ENCODE data around the gene ZKSCAN3.
"Not testable (repeated sequence)": the region's sequence is repeated elsewhere in the genome, so short reads cannot be mapped to it uniquely, and the experiment has no call there.

ZKSCAN3 gene

DNA sequence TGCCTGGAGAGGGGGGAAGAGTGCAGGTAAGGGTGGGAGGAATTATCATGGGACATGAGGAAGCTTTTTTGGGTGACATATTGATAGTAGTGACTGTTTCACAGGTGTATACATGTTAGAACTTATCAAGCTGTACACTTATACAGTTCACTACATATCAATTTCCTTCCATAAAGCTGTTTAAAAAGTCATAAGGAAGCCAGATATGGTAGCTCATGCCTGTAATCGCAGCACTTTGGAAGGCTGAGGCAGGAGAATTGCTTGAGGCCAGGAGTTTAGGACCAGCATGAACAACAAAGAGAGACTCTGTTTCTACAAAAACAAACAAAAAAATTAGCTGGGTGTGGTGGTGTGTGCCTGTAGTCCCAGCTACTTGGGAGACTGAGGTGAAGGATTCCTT lies 28.1 kb downstream of the ZKSCAN3 start:
- DNase-seq (ENCODE audit: low spot score): no peak

DNA sequence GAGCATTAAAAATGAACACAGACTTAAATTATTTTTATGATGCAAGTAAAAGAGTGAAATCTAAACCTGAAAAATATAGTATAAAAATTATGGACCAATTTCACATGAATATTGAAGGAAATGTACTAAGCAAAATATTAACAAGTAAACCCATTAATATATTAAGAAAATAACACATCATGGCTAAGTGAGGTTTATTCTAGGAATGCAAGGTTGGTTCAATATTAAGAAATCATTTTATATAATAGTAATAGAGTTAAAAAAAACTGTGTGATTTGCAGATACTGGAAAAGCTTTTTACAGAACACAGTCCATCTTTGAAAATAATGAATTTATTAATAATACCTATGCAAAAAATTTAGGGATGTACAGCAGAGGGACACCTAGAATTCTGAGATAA lies 28.9 kb downstream of the ZKSCAN3 start:
- no peak for DNase-seq (ENCODE audit: low spot score)

- no peak for DNase-seq (ENCODE audit: low spot score)
Observed at GRCh38 chr6:28380381-28380780, 30.6 kb downstream of the ZKSCAN3 start.

DNA sequence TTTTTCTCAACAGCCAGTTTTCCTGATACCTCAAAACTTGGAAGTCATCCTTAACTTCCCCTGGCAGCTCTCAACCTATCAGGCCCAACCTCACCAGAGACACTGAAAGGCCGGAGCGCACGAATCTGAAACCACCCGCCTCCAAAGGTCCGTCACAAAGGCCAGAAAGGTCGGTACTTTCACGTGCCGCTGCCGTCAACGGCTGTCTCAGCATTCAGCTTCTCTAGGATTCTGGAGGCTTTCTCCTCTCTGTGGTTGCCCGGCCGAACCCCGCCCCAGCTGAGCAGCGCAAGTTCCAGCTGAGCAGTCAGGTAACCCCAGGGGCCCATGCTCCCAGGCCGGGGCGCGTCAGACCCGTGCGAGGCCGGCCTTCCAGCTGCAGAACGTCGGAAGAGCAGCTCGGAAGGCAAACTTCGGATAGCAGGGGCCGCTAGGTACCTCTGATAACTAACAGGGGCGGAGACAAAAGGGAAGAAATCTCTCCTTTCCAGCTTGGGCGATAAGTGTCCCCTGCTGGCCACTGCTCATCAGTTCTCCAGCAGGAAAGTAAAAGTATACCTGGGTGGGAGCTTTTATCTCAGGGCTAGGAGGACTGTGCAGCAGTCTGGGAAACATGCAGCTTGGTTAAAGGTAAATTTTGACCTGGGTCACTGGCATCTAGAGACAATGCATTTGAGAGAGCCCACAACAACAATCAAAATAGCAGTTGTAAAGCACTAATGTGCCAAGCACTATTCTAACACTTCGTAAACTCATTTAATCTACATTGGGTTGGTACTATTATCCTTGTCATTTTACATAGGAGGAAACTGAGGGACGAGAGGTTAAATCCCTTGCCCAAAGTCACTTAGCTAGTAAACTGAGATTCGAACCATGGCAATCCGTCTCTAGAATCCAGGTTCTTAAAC lies 33.7 kb downstream of the ZKSCAN3 start:
- peak; percentile 21 for DNase-seq (ENCODE audit: low spot score)

GRCh38 chr6:28384143-28384533 lies 34.4 kb downstream of the ZKSCAN3 start:
- no peak for DNase-seq (ENCODE audit: low spot score)

GRCh38 chr6:28390688-28391087 lies 40.9 kb downstream of the ZKSCAN3 start:
- DNase-seq (ENCODE audit: low spot score): no peak

DNA sequence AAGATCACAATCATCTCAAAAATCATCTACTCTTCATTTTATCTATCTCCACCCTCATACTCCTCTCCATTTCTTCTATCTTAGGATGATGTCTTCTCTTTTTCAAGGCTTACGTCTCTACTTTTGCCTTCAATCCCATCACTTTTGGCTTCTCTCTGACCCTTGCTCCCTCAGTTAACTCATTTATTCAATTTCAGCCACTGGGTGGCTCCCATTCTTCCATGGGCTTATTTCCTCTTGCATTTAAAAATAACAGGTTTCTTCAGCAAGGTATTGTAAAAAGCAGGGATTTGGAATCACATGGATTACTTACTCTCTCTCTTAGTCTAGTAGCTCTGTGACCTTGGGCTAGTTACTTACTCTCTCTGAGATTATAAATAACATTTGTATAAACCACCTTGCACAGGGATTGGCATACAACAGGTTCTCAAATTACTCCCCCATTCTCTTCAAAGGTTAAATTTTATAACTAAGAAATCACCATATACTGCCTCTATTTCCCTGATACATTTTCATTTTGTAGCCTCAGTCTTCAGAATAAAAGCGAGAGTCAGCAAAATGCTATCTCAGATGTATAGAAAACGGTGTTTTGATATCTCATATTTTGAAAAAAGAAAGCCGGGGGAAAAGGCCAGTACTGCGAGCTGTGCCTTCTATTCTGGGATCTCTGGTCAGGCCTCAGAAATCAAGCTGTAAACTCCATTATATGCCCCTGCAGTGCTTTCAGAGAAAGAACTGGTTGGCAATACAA lies 44.3 kb downstream of the ZKSCAN3 start:
- no peak for DNase-seq (ENCODE audit: low spot score)

DNA sequence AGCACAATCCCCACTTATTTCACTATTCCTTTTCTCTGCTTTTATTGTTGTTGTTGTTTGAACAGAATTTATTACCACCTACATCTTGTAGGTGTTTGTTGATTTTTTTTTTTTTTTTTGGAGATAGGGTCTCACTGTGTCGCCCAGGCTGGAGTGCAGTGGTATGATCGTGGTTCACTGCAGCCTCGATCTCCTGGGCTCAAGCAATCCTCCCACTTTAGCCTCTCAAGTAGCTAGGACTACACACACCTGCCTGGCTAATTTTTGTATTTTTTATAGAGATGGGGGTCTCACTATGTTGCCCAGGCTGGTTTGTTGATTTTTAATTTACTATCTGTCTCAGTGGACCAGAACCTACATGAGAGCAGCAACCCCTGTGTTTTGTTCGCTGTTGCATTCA lies 46.2 kb downstream of the ZKSCAN3 start:
- no peak for DNase-seq (ENCODE audit: low spot score)

- peak; percentile 84 for DNase-seq (ENCODE audit: low spot score)
Observed at GRCh38 chr6:28399350-28400121, 49.8 kb downstream of the ZKSCAN3 start, which contains the start of gene ZSCAN12. Gene ZSCAN12, minus strand, starts transcription at chr6:28399747. Its CDS starts 1,342 bp downstream, at chr6:28398405.

GRCh38 chr6:28400122-28400451 lies 50.3 kb downstream of the ZKSCAN3 start:
- no peak for DNase-seq (ENCODE audit: low spot score)

- no peak for DNase-seq (ENCODE audit: low spot score)
Observed at GRCh38 chr6:28401172-28401571, 51.4 kb downstream of the ZKSCAN3 start.

DNA sequence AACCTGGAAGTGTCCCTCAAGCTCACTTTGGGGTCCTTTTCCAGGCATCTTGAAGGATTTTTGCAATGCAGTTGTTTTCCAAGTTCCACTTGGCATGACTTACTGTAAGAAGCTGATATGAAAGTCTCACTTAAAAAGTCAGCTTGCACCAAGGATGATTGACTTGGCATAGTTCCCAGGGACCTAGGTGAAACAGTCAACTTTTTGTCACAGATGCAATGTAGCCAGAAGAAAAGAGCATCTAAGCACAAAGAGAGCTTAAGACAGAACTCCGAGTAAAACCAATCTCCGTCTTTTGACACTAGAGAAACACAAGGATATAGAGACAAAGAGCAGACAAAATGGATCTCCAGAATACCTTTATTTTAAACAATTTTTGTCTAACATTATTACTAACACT lies 52.5 kb downstream of the ZKSCAN3 start:
- DNase-seq (ENCODE audit: low spot score): no peak

- not testable (repeated sequence) for DNase-seq (ENCODE audit: low spot score)
Observed at GRCh38 chr6:28403923-28404322, 54.2 kb downstream of the ZKSCAN3 start.

GRCh38 chr6:28407401-28407800 lies 57.7 kb downstream of the ZKSCAN3 start:
- no peak for DNase-seq (ENCODE audit: low spot score)

DNA sequence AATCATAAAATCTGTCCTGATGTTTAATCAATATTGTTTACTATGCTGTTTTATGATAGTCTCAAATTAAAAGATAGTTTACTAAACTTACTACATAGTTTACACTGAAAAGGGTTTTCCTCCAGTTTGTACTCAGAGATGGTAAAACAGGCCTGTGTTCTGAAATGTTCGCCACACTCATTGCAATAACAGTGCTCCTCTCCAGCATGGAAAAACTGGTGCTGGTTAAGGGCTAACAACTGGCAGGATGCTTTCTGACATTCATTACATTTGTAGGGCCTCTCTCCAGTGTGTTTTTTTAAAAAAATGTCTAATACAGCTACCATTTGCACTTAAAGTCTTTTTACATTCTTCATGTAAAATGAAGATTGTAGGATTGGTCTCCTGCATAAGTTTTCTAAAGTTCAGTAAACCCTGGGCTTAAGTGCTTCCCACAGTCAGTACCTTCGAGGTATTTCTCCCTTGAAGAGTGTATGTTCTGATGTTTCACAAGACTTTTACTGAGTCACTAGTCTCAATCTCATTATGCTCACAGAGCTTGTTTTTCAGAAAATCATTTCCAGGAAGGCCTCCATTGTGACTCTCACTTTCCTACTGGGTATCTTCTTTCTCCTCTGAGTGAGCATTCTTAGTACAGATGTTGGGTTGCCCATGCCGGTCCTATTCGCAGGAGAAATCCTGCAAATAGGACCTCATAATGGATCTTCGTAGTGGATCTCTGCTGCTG lies 58.5 kb downstream of the ZKSCAN3 start:
- DNase-seq (ENCODE audit: low spot score): peak; percentile 51

DNA sequence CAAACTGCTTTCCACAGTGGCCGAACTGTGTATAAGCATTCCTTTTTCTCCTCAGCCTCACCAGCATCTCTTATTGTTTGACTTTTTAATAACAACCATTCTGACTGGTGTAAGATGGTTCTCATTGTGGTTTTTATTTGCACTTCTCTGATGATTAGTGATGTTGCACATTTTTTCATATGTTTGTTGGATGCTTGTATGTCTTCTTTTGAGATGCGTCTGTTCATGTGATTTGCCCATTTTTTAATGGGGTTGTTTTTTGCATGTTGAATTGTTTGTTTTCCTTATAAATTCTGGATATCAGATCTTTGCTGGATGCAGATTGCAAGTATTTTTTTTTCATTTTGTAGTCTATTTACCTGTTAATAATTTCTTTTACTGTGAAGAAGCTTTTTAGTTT lies 61.0 kb downstream of the ZKSCAN3 start:
- DNase-seq (ENCODE audit: low spot score): no peak

GRCh38 chr6:28413681-28414080 lies 63.9 kb downstream of the ZKSCAN3 start:
- no peak for DNase-seq (ENCODE audit: low spot score)

All from activated CD4-positive, alpha-beta T cell treated with anti-CD3 and anti-CD28 coated beads, Interleukin-2, Interleukin-4, amounts not matched to agents 100 ng/mL and 50 ng/mL, durations not matched to agents 16 hours and 8 hours (primary cell).